HG02970 (cell line): ENCODE data around the gene SH2D5.

Experiments used
- ATAC-seq: cut with Tn5 transposase; IDR thresholded peaks from one replicate; pipeline ENCODE4 v1.9.1; 2021; ENCODE audit warnings: mild to moderate bottlenecking, moderate library complexity, moderate number of reproducible peaks; ENCODE audit not compliant: unreplicated experiment, low FRiP score

The SH2D5 gene

GRCh38 chr1:20717452-20718342 lies 14.8 kb downstream of the SH2D5 start, which contains the start of gene KIF17:
TSS of gene KIF17 (minus strand) at chr1:20718007. CDS start at chr1:20717706, 301 bp downstream.
- ATAC-seq: no peak

- ATAC-seq: no peak
Observed at GRCh38 chr1:20716232-20716631, 16.3 kb downstream of the SH2D5 start.

- ATAC-seq: no peak
Observed at GRCh38 chr1:20715406-20715805, 17.1 kb downstream of the SH2D5 start.

DNA sequence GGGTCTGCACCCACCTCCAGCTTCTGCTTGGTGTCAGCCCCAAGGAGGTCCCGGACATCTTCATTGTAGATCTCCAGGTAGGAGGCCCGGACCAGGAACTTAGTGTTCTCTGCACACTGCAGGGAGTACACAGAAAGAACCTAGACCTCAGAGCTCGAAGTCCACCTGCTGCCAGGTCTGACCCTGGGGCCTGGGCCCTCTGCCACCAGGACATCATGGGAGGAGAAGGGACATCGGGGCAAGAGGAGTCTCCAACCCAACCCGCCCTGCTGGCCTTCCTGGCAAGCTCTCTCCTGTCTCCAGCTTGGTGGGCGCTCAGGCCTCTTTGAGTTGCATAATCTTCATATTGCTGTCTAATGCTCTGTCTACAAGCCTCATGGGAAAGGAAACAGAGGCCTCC lies 19.1 kb downstream of the SH2D5 start:
- ATAC-seq: no peak

DNA sequence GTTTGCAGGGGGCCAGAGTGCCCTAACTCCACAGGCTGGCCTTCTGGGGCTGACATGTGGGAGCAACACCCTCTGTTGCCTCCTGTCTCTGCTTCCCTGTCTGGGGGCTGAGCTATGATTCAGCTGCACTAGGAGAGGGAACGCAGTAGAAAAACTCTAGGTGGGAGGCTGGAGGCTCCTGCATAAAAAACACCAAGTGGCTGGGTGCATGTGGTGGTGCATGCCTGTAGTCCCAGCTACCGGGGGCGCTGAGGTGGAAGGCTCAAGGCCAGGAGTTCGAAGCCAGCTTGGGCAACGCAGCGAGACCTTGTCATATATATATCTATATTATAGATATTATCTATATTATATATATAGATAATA lies 20.3 kb downstream of the SH2D5 start:
- no peak for ATAC-seq

- no peak for ATAC-seq
Observed at GRCh38 chr1:20711285-20712214, 21.0 kb downstream of the SH2D5 start.

DNA sequence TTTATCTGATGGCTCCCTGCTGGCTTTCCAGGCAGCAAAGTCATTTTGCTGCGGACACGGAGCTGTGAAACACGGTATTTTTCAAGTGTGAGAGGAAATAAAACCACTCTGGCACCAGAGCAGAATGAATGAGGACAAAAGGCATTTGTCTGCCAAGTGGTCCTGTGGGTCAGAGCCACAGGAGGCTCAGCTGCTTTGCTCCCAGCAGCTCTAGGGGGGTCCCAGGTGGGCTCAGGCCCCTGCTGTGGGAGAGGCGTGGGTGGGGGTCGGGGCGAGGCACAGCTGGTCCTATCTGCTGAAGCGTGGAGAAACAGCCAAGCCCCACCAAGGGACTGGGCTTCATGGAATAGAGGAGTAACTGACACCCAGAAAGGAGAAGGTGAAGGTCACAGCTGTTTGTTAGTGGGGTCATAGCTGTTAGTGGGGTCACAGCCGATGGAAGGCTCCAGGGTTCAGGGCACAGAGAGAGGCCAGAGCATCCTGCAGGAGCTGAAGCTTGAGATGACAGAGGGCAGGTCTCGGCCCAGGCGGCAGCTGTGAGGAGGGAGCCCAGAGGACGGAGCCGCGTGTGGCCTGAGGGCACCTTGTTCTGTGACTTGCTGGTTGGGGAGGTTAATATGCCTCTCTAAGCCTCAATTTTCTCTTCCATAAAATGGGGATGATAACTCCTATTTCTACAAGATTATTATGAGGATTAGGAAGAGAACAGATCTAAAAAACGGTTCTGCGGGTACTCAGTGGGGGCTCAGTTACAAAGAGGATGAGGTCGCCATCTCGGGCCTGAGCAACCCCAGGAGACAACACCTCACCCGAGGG lies 21.8 kb downstream of the SH2D5 start:
- no peak for ATAC-seq

DNA sequence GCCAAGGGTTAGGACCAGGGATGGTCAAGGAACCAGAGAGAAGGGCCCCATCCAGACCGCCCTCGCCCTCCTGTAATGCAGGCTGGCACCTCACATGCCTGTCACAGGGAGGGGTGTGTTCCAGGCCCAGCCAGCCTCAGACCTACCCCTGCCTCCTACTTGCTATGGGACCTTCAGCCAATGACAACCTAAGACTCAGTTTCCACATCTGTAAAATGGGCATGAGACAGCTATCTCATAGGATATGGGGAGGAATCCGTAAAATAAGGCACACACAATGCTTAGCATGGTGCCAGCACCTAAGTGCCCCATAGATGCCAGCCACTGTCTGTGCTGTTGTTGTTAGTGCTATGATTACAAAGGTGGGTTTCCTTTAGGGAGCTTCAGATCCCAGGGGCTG lies 22.6 kb downstream of the SH2D5 start:
- no peak for ATAC-seq

GRCh38 chr1:20708891-20709290 lies 23.6 kb downstream of the SH2D5 start:
- no peak for ATAC-seq

DNA sequence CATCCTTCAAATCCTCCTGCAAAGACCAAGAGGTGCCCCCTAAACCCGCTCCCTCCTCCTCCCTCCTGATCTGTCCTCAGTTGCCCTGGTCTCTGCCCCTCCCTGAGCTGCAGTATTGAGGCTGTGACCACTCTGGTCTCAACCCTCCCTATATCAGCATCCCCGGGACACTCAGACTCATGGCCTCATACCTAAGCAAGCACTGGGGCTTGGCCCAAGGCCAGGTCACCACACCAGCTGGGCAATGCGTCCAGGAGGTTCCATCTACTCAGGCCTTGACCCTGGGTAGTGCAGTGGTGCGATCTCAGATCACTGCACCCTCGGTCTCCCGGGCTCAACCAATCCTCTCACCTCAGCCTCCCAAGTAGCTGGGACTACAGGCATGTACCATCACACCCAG lies 24.4 kb downstream of the SH2D5 start:
- no peak for ATAC-seq

DNA sequence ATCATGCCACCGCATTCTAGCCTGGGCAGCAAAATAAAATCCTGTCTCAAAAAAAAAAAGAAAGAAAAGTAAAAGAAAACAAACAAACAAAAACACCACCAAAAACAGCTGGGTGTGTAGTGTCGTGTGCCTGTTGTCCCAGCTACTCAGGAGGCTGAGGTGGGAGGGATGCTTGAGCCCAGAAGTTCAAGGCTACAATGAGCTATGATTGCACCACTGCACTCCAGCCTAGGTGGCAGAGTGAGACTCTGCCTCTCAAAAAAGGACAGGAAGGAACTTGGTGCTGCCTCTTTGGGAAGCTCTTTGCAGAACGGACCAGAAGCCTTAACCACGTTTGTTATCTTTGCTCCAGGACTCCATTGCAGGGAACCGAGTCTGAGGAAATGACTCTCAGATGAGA lies 25.7 kb downstream of the SH2D5 start:
- no peak for ATAC-seq

DNA sequence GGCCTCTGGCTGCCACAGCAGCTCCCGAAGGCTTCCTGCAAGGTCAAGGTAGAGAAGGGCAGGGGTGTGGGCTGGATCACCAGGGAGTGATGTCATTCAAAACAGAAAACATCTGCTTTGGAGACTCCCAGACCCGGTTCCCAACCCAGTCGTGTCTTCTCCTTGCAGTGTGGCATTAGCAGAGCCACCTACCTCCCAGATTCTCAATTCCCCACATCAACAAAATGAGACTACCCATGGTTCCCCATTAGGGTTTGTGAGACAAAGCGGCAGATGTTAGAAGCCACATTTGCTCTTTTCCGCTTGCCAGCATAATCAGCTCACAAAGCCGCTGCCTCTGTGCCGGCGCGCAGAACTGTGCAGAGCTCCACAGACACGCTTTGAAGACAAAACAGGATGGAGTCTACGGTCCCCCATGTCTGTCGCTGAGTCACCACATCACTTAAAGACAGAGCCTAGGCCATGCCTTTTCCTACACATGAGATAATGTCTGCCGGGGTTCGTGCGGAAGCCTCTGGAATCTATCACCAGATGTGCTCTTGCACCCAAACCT lies 27.2 kb downstream of the SH2D5 start:
- no peak for ATAC-seq

GRCh38 chr1:20704390-20705202 lies 27.9 kb downstream of the SH2D5 start:
- no peak for ATAC-seq

GRCh38 chr1:20703124-20703756 lies 29.3 kb downstream of the SH2D5 start:
- ATAC-seq: no peak

DNA sequence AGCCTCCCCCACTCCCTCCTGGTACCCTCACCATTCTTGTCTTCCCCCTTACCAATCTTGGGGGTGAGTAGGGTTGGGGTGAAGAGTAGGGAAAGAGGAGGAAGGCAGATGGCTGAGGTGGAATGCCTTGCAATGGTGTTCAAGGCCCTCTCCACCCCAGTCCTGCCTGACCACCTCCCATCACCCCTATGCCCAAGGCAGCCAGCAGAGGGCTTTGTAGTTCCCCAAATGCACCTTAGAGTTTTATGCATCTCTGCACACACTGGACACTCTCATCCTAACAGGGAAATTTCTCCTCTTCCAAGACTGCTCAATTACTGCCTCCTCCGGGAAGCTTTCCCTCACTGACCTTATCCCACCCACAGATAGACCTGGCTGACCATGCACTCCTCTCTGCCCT lies 30.1 kb downstream of the SH2D5 start:
- ATAC-seq: no peak

DNA sequence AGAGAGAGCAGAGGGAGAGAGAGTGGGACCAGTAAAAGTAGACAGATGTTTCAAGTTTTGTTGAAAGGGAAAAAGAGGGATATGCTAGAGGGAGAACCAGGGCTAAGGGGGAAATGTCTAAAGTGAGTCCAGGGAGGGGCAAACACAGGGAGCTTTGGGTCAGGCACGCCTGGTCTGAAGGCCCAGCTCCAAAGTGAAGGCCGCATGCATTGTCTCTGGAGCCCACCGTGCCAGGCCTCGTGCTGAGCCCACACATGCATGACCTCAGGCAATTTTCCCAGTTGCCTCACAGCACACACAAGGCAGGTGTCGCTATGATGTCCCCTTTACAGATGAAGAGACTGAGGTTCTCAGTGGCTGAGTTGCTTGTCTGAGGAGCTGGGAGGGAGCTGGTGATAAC lies 30.7 kb downstream of the SH2D5 start:
- no peak for ATAC-seq

GRCh38 chr1:20701446-20701845 lies 31.1 kb downstream of the SH2D5 start:
- no peak for ATAC-seq

DNA sequence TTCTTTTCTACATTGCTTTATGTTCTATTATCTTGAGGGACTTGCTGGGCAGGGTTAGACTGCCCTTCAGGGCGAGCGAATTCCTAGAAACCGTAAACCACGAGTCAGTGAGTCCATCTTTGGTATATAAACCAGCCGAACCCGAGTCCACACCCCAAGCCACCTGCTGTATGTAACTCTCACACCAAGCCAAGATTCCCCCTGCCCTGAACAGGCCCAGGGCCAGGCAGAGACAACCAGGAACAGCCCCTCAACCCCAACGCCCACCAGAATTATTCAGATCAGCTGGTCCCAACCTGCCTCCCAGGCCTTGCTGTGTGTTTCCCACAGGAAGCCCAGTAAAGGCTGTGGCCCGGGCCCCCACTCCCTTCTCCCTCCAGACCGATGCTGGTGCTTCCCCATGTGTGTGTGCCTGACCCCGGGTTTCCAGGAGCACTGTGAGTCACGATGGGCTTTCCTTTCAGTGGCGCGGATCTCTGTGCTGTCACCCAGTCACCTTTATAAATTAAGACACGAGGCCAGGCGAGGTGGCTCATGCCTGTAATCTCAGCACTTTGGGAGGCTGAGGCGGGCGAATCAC lies 31.8 kb downstream of the SH2D5 start:
- ATAC-seq: no peak

DNA sequence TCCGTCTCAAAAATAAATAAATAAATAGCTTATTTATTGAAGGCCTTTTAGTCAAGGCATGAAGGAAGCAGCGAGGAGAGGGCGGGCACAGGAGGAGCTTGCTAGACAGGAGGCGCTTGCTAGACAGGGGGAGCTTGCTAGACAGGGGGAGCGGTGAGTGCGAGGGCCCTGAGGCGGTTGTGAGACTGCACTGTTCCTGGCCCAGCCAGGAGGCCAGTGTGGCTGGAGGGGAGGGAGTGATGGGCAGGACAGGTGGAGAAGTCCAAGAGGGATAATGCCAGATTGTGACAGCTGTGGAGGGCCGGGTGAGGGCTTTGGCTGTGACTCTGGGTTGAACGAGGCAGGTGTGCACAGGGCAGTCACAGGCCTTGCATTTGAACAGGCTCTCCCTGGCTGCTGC lies 32.9 kb downstream of the SH2D5 start:
- no peak for ATAC-seq
